ENCODE results near the gene PPP1R1A.
A peak's percentile ranks its signal among the peaks of the same experiment; 100 is the strongest.

The PPP1R1A gene

GRCh38 chr12:54603173-54603814, 14.8 kb upstream of the PPP1R1A start:
- peak; percentile 64 for DNase-seq

- no peak for DNase-seq
These were observed 14.2 kb upstream of the PPP1R1A start for GRCh38 chr12:54602661-54603060.

- no peak for DNase-seq
These were observed 13.4 kb upstream of the PPP1R1A start for GRCh38 chr12:54601841-54602240.

GRCh38 chr12:54598970-54599369, 10.5 kb upstream of the PPP1R1A start:
- DNase-seq = no peak

- peak; percentile 61 for DNase-seq
These were observed 8.1 kb upstream of the PPP1R1A start for GRCh38 chr12:54596526-54596946.

- no peak for DNase-seq
These were observed 7.0 kb upstream of the PPP1R1A start for GRCh38 chr12:54595471-54595870.

- no peak for DNase-seq
These were observed 5.3 kb upstream of the PPP1R1A start for GRCh38 chr12:54593725-54594124.

GRCh38 chr12:54593135-54593534, 4.7 kb upstream of the PPP1R1A start:
- DNase-seq = no peak

- DNase-seq = no peak
These were observed 3.9 kb upstream of the PPP1R1A start for GRCh38 chr12:54592316-54592715.

- no peak for DNase-seq
These were observed 2.6 kb upstream of the PPP1R1A start for GRCh38 chr12:54590978-54591591.

GRCh38 chr12:54589964-54590363, 1.5 kb upstream of the PPP1R1A start:
- DNase-seq = no peak

- DNase-seq = no peak
These were observed 420 bp upstream of the PPP1R1A start for GRCh38 chr12:54588890-54589267.

- DNase-seq = peak; percentile 66
These were observed 1.1 kb downstream of the PPP1R1A start for GRCh38 chr12:54587315-54587873.

GRCh38 chr12:54586620-54587019, 1.8 kb downstream of the PPP1R1A start:
- DNase-seq = no peak

- no peak for DNase-seq
These were observed 3.2 kb downstream of the PPP1R1A start for GRCh38 chr12:54585243-54585642.

- no peak for DNase-seq
These were observed 4.3 kb downstream of the PPP1R1A start for GRCh38 chr12:54584128-54584527.

GRCh38 chr12:54583726-54584125, 4.7 kb downstream of the PPP1R1A start:
- DNase-seq = no peak

- DNase-seq = no peak
These were observed 7.0 kb downstream of the PPP1R1A start for GRCh38 chr12:54581412-54581811.

- DNase-seq = peak; percentile 89
These were observed 8.6 kb downstream of the PPP1R1A start for GRCh38 chr12:54579696-54580333.

- no peak for DNase-seq
These were observed 9.2 kb downstream of the PPP1R1A start for GRCh38 chr12:54579258-54579657.

GRCh38 chr12:54578778-54579177, 9.7 kb downstream of the PPP1R1A start:
- DNase-seq = no peak

GRCh38 chr12:54572881-54573280, 15.6 kb downstream of the PPP1R1A start:
- no peak for DNase-seq

- DNase-seq = no peak
These were observed 17.0 kb downstream of the PPP1R1A start for GRCh38 chr12:54571193-54572188.

All from left hindlimb (tissue), 1 donor.